A549 (cell line): ENCODE results near the gene MED19. TPM values are rescaled to one million over a fixed set of nuclear protein-coding genes. Genes with fewer than 3 reads are reported as not detected.

ENCODE experiments used
- ATAC-seq, 2 experiments: fragments of 200-7000 bp in 1 of 2; fragments of >200 bp in 1 of 2; cut with Nextera tagmentation in 1 of 2; cut with Tn5 transposase in 1 of 2; 3 replicates each; pipeline versions ENCODE4 v1.8.0 to v1.9.1; 2018 to 2020; ENCODE audit warnings: mild to moderate bottlenecking in 1 of 2, moderate library complexity in 1 of 2
- CTCF ChIA-PET: fragments of 300-600 bp; sonication (Branson Sonifier 250); formaldehyde crosslinking; extraction: SDS; loops from one replicate; lab custom pipeline; 2021; ENCODE audit warnings: antibody characterized with exemption, inconsistent platforms; lab: Yijun Ruan, JAX
- POLR2A ChIA-PET: fragments of 350-600 bp; formaldehyde crosslinking; extraction: SDS; loops from one replicate; lab custom pipeline; 2021; ENCODE audit warnings: antibody characterized with exemption, inconsistent platforms; lab: Yijun Ruan, JAX
- DNase-seq, 2 experiments: peaks; one replicate each; pipeline versions ENCODE4 v3.0.0 to v3.0.0-alpha.2; 2011 to 2016; ENCODE audit warnings: low read depth in 1 of 2, low spot score in 1 of 2
- FAIRE-seq: peaks from 2 replicates; lab custom pipeline; 2011; peaks lifted over from hg19 to GRCh38; lab: Jason Lieb, UNC
- H3K27ac ChIP-seq, 2 experiments: fragments of >200 bp; sonication (Bioruptor Twin); formaldehyde crosslinking; 3 replicates each; pipeline ENCODE4 v1.5.1; 2016 to 2017
- H3K4me1 ChIP-seq: fragments of >200 bp; sonication (Bioruptor Twin); formaldehyde crosslinking; 3 replicates; pipeline ENCODE4 v1.6.1; 2016
- H3K4me2 ChIP-seq: fragments of >200 bp; sonication (Bioruptor Twin); formaldehyde crosslinking; 3 replicates; pipeline ENCODE4 v1.6.1; 2016
- H3K4me3 ChIP-seq: fragments of >200 bp; sonication (Bioruptor Twin); formaldehyde crosslinking; 3 replicates; pipeline ENCODE4 v1.5.1; 2016
- H3K9me3 ChIP-seq: fragments of >200 bp; sonication (Bioruptor Twin); formaldehyde crosslinking; 3 replicates; pipeline ENCODE4 v1.6.1; 2016
- CBX2 ChIP-seq: fragments of 200-600 bp; sonication (generic); IDR thresholded peaks from 2 replicates; pipeline ENCODE4 v1.6.1; 2016; ENCODE audit warnings: low read depth, mild to moderate bottlenecking, borderline replicate concordance
- CEBPB ChIP-seq, 2 experiments: fragments of >200 bp in 1 of 2; sonication (Bioruptor Twin) in 1 of 2; formaldehyde crosslinking in 1 of 2; IDR thresholded peaks; 2 replicates each; pipeline ENCODE4 v1.6.1; 2012 to 2016
- CHD2 ChIP-seq: fragments of 150-350 bp; IDR thresholded peaks from 2 replicates; pipeline ENCODE4 v1.6.1; 2014; ENCODE audit warnings: low read length; ENCODE audit not compliant: partially characterized antibody
- EHMT2 ChIP-seq: fragments of 200-600 bp; sonication (generic); IDR thresholded peaks from 2 replicates; pipeline ENCODE4 v1.6.1; 2016; ENCODE audit warnings: antibody characterized with exemption, low read depth, mild to moderate bottlenecking, moderate library complexity
- EP300 ChIP-seq, 2 experiments: fragments of >200 bp; sonication (Bioruptor Twin); formaldehyde crosslinking; IDR thresholded peaks; 2 replicates in 1 of 2; 3 replicates in 1 of 2; pipeline ENCODE4 v1.6.1; 2016 to 2017
- ESRRA ChIP-seq: fragments of 150-350 bp; IDR thresholded peaks from 2 replicates; pipeline ENCODE4 v1.6.1; 2014; ENCODE audit warnings: mild to moderate bottlenecking, low read length, borderline replicate concordance
- FOSB ChIP-seq: fragments of 250-450 bp; sonication (Bioruptor Pico); IDR thresholded peaks from 2 replicates; pipeline ENCODE4 v1.5.0; 2020; ENCODE audit warnings: mild to moderate bottlenecking, moderate library complexity
- FOXS1 ChIP-seq: fragments of 250-450 bp; sonication (Bioruptor Pico); IDR thresholded peaks from 2 replicates; pipeline ENCODE4 v1.5.0; 2020; ENCODE audit warnings: mild to moderate bottlenecking, moderate library complexity
- GATA3 ChIP-seq: IDR thresholded peaks from 2 replicates; pipeline ENCODE4 v1.6.1; 2012; ENCODE audit warnings: borderline replicate concordance
- HDAC2 ChIP-seq: fragments of 200-600 bp; sonication (generic); IDR thresholded peaks from 2 replicates; pipeline ENCODE4 v1.6.1; 2016
- HOXB13 ChIP-seq: fragments of 250-450 bp; sonication (Bioruptor Pico); IDR thresholded peaks from 2 replicates; pipeline ENCODE4 v1.5.0; 2020; ENCODE audit warnings: low read depth, mild to moderate bottlenecking, moderate library complexity
- JUN ChIP-seq, 2 experiments: fragments of >200 bp; sonication (Bioruptor Twin); formaldehyde crosslinking; IDR thresholded peaks; 2 replicates in 1 of 2; 3 replicates in 1 of 2; pipeline ENCODE4 v1.6.1; 2016 to 2017
- JUNB ChIP-seq: fragments of >200 bp; sonication (Bioruptor Twin); formaldehyde crosslinking; IDR thresholded peaks from 2 replicates; pipeline ENCODE4 v1.6.1; 2016
- KDM1A ChIP-seq: fragments of 200-600 bp; sonication (generic); IDR thresholded peaks from 2 replicates; pipeline ENCODE4 v1.6.1; 2016; ENCODE audit warnings: low read depth, mild to moderate bottlenecking
- KDM5A ChIP-seq: fragments of 200-600 bp; sonication (generic); IDR thresholded peaks from 2 replicates; pipeline ENCODE4 v1.6.1; 2016; ENCODE audit warnings: antibody characterized with exemption, mild to moderate bottlenecking
- MYC ChIP-seq: IDR thresholded peaks from 2 replicates; pipeline ENCODE4 v1.6.1; 2012; ENCODE audit warnings: mild to moderate bottlenecking, inconsistent platforms, low read length, improper control_type of control experiment, borderline replicate concordance
- NPAS2 ChIP-seq: fragments of 250-450 bp; sonication (Bioruptor Pico); IDR thresholded peaks from 2 replicates; pipeline ENCODE4 v1.8.0; 2022; ENCODE audit warnings: mild to moderate bottlenecking, moderate library complexity, borderline replicate concordance
- POLR2A ChIP-seq: IDR thresholded peaks from 2 replicates; pipeline ENCODE4 v1.6.1; 2012; ENCODE audit warnings: mild to moderate bottlenecking, low read length
- POLR2AphosphoS2 ChIP-seq: conservative IDR thresholded peaks from 2 replicates; pipeline ENCODE4 v1.6.1; 2012; ENCODE audit warnings: low read length, improper control_type of control experiment, inconsistent platforms
- RARB ChIP-seq: fragments of 250-450 bp; sonication (Bioruptor Pico); IDR thresholded peaks from 2 replicates; pipeline ENCODE4 v1.8.0; 2021; ENCODE audit warnings: mild to moderate bottlenecking, moderate library complexity
- RFX5 ChIP-seq: fragments of 450-650 bp; IDR thresholded peaks from 2 replicates; pipeline ENCODE4 v1.7.1; 2014; ENCODE audit warnings: antibody characterized with exemption, mild to moderate bottlenecking, moderate library complexity
- SMC3 ChIP-seq: fragments of >200 bp; sonication (Bioruptor Twin); formaldehyde crosslinking; IDR thresholded peaks from 3 replicates; pipeline ENCODE4 v1.6.1; 2018; ENCODE audit warnings: inconsistent platforms
- TP53 ChIP-seq: fragments of 250-450 bp; sonication (Bioruptor Pico); IDR thresholded peaks from 2 replicates; pipeline ENCODE4 v1.5.0; 2021; ENCODE audit warnings: mild to moderate bottlenecking, moderate library complexity
- WGBS: methylation state at CpG from one replicate; pipeline ENCODE4 v1.1.6; 2017; ENCODE audit errors: missing lambda C conversion rate; 5-methylcytosine and 5-hydroxymethylcytosine counted together
- polyA plus RNA-seq, 4 experiments: library from polyadenylated mRNA; depleted of rRNA in 3 of 4; stranded (reverse); fragments of >200 nt; fragmentation: RNase III in 1 of 4; extraction: RNeasy Plus Mini Kit Qiagen cat#74134 plus additional on column Dnase treatment in 1 of 4; gene quantifications; 2 replicates in 3 of 4; 3 replicates in 1 of 4; pipeline ENCODE4 v1.2.3, GENCODE V29; 2011 to 2017
- TF ChIP-seq, protein P1 (sequence below): fragments of 150-350 bp; IDR thresholded peaks from 2 replicates; pipeline ENCODE4 v1.6.1; 2014; ENCODE audit warnings: low read depth, mild to moderate bottlenecking, low read length
- TF ChIP-seq, protein P2 (sequence below): IDR thresholded peaks from 2 replicates; pipeline ENCODE4 v1.6.1; 2012; ENCODE audit warnings: low read depth, borderline replicate concordance
- TF ChIP-seq, protein P3 (sequence below): fragments of 250-450 bp; sonication (Bioruptor Pico); IDR thresholded peaks from 2 replicates; pipeline ENCODE4 v1.5.0; 2021; ENCODE audit warnings: mild to moderate bottlenecking, moderate library complexity, borderline replicate concordance
- TF ChIP-seq, protein P4 (sequence below): fragments of >200 bp; sonication (Bioruptor Twin); formaldehyde crosslinking; IDR thresholded peaks from 2 replicates; pipeline ENCODE4 v1.6.1; 2016
- TF ChIP-seq, protein P5 (sequence below): IDR thresholded peaks from 2 replicates; pipeline ENCODE4 v1.6.1; 2012
- TF ChIP-seq, protein P6 (sequence below): fragments of >200 bp; sonication (Bioruptor Twin); formaldehyde crosslinking; IDR thresholded peaks from 3 replicates; pipeline ENCODE4 v1.6.1; 2016
- TF ChIP-seq, protein P7 (sequence below): IDR thresholded peaks from 2 replicates; pipeline ENCODE4 v1.6.1; 2012

The MED19 gene
- polyA plus RNA-seq, 2 of the 4 experiments (the other 2 are of a cell fraction), result 23.3 to 38.5 TPM

DNA sequence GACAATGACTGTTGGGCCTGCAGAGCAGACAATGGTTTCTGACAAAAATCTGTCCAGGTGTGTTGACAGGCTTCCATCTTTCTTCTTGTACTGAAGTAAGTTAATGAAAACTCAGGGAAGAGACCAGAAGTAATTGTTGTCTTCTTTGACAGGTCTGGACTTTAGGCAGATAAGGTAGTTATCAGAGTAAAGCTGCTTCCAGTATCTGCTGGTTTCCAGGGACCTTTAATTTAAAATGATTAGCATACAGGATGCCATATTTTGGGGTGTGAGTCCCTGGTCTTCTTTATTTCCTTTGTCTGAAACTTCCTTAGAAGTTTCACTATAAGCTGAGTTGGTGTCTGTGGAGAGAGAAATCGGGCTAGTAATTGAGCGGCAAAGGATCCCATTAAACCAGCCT, 1.8 kb upstream of the MED19 start:
- CTCF ChIA-PET, result interaction anchor here (1.0 to 5.4 kb wide), 3 partner anchors 10 to 87 kb away, joined by 3 to 19 read pairs (median 5); no protein-coding TSS in a partner anchor
- whole genome bisulfite sequencing, result 88% methylated on average over 2 of the region's 2 CpGs
- Histone ChIP-seq H3K4me1 (peaks cover 32% of the 10 kb centered on the region), H3K4me2 (peak overlapping the region; percentile 93), H3K4me3 (peak overlapping the region; percentile 95)
- FAIRE-seq (no peak), ATAC-seq (no peak)
- POLR2A ChIA-PET, result interaction anchor here (1.1 to 1.7 kb wide), 2 partner anchors 9 to 28 kb away, joined by 4 to 6 read pairs; partner anchors contain the start of gene SELENOH
- TF ChIP-seq FOSB (CRISPR knock-in tag) (no peak), CEBPB (IDR thresholded peaks at IDR 0.05) (no peak), SMC3 (no peak), JUNB (no peak), POLR2A (no peak), GATA3 (no peak), EP300 (IDR thresholded peaks at IDR 0.05) (no peak), POLR2AphosphoS2 (no peak), RARB (no peak), TP53 (no peak), ESRRA (no peak), KDM1A (no peak), CBX2 (no peak), HOXB13 (CRISPR knock-in tag) (no peak), HDAC2 (no peak), NPAS2 (CRISPR knock-in tag) (no peak)
- TF ChIP-seq, protein P1, sequence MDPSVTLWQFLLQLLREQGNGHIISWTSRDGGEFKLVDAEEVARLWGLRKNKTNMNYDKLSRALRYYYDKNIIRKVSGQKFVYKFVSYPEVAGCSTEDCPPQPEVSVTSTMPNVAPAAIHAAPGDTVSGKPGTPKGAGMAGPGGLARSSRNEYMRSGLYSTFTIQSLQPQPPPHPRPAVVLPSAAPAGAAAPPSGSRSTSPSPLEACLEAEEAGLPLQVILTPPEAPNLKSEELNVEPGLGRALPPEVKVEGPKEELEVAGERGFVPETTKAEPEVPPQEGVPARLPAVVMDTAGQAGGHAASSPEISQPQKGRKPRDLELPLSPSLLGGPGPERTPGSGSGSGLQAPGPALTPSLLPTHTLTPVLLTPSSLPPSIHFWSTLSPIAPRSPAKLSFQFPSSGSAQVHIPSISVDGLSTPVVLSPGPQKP, result no peak
- TF ChIP-seq, protein P2, sequence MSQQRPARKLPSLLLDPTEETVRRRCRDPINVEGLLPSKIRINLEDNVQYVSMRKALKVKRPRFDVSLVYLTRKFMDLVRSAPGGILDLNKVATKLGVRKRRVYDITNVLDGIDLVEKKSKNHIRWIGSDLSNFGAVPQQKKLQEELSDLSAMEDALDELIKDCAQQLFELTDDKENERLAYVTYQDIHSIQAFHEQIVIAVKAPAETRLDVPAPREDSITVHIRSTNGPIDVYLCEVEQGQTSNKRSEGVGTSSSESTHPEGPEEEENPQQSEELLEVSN, result no peak
- TF ChIP-seq, protein P3, sequence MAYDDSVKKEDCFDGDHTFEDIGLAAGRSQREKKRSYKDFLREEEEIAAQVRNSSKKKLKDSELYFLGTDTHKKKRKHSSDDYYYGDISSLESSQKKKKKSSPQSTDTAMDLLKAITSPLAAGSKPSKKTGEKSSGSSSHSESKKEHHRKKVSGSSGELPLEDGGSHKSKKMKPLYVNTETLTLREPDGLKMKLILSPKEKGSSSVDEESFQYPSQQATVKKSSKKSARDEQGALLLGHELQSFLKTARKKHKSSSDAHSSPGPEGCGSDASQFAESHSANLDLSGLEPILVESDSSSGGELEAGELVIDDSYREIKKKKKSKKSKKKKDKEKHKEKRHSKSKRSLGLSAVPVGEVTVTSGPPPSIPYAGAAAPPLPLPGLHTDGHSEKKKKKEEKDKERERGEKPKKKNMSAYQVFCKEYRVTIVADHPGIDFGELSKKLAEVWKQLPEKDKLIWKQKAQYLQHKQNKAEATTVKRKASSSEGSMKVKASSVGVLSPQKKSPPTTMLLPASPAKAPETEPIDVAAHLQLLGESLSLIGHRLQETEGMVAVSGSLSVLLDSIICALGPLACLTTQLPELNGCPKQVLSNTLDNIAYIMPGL, result no peak
- TF ChIP-seq, protein P4, sequence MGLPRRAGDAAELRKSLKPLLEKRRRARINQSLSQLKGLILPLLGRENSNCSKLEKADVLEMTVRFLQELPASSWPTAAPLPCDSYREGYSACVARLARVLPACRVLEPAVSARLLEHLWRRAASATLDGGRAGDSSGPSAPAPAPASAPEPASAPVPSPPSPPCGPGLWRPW, result no peak
- TF ChIP-seq, all 56 proteins: peak for 0
- no peak for DNase-seq
- Histone ChIP-seq H3K9me3 (no peaks in the 10 kb centered on the region), H3K27ac (peak overlapping the region; percentile 92 to 96; a peak in 3 of 6 replicates)

DNA sequence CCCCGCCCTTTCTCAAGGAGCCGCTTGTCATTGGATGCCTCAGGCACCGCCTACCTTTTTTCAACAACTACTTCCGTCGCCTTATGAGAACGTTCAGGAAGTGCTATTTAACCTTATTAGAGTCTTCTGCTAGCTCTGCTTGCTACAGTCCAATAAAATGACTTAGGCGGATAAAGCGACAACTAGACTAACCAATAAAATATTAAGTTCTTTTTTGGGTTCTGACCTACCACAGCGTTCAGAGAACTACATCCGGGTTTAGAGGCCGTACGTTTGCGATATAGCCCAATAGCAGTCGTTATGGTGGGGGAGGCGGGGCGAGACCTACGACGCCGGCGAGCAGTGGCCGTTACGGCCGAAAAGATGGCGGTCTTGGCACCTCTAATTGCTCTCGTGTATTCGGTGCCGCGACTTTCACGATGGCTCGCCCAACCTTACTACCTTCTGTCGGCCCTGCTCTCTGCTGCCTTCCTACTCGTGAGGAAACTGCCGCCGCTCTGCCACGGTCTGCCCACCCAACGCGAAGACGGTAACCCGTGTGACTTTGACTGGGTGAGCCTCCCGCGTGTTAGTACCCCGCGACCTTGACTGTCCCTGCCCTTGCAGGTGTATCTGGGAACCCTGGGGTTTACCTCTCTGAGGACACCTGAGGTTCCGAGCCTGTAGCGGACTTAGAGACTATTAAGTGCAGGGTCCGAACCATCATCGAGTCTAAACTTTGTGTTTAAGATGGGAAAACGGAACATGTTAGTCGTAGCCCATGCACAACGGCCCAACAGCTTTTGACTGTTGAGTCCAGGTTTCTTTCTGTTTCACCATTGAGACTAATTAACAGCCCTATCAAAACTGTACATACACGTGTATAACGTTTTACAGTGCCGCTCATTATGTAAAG, 488 bp upstream of the MED19 start, which contains the start of gene TMX2:
TSS of gene TMX2 (plus strand) at position 338 of the 895 bp plus-strand sequence. CDS start at position 364, 26 bp downstream.
- WGBS, result 2% methylated on average over 53 of the region's 53 CpGs
- Histone ChIP-seq H3K4me2 (peak within 1 kb of the TSS; percentile 93), H3K9me3 (no peaks in the 10 kb centered on the region), H3K27ac (peak within 1 kb of the TSS; percentile 92 to 96), H3K4me1 (peaks cover 32% of the 10 kb centered on the region), H3K4me3 (peak within 1 kb of the TSS; percentile 95)
- CTCF ChIA-PET, result interaction anchor here (1.0 to 5.4 kb wide), 3 partner anchors 11 to 145 kb away, joined by 3 to 19 read pairs (median 3); partner anchors contain the start of gene UBE2L6
- ATAC-seq (peak; percentile 95 to 97), FAIRE-seq (peak; percentile 94), DNase-seq (peak; percentile 95 to 99)
- POLR2A ChIA-PET, result interaction anchor here (0.6 to 1.4 kb wide), 16 partner anchors 10 to 806 kb away, joined by 3 to 23 read pairs (median 5); partner anchors contain the start of genes BTBD18, CTNND1, SELENOH and ZDHHC5
- TF ChIP-seq, protein P5, sequence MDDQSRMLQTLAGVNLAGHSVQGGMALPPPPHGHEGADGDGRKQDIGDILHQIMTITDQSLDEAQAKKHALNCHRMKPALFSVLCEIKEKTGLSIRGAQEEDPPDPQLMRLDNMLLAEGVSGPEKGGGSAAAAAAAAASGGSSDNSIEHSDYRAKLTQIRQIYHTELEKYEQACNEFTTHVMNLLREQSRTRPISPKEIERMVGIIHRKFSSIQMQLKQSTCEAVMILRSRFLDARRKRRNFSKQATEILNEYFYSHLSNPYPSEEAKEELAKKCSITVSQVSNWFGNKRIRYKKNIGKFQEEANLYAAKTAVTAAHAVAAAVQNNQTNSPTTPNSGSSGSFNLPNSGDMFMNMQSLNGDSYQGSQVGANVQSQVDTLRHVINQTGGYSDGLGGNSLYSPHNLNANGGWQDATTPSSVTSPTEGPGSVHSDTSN, result peak; percentile 76
- TF ChIP-seq CHD2, result peak; percentile 57
- TF ChIP-seq FOSB (CRISPR knock-in tag), result no peak
- peak in 1 of 2 experiments; percentile 67; a peak in 2 of 5 replicates for TF ChIP-seq JUN (IDR thresholded peaks at IDR 0.05)
- TF ChIP-seq KDM5A, result peak; percentile 97
- peak; percentile 80 for TF ChIP-seq POLR2A
- no peak for TF ChIP-seq RFX5
- TF ChIP-seq MYC, result peak; percentile 39; the same call in 1 of the 2 replicates
- TF ChIP-seq, protein P6, sequence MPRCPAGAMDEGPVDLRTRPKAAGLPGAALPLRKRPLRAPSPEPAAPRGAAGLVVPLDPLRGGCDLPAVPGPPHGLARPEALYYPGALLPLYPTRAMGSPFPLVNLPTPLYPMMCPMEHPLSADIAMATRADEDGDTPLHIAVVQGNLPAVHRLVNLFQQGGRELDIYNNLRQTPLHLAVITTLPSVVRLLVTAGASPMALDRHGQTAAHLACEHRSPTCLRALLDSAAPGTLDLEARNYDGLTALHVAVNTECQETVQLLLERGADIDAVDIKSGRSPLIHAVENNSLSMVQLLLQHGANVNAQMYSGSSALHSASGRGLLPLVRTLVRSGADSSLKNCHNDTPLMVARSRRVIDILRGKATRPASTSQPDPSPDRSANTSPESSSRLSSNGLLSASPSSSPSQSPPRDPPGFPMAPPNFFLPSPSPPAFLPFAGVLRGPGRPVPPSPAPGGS, result peak; percentile 62; the same call in 2 of the 3 replicates
- TF ChIP-seq, protein P2, result peak; percentile 1; the same call in 1 of the 2 replicates
- TF ChIP-seq EHMT2, result no peak
- TF ChIP-seq FOXS1, result no peak
- TF ChIP-seq, protein P7, sequence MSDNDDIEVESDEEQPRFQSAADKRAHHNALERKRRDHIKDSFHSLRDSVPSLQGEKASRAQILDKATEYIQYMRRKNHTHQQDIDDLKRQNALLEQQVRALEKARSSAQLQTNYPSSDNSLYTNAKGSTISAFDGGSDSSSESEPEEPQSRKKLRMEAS, result peak; percentile 83
